HG02885 (cell line): Measurements from ENCODE around the gene NBR1.
"Not testable (repeated sequence)": the region's sequence is repeated elsewhere in the genome, so short reads cannot be mapped to it uniquely, and the experiment has no call there.

Source experiments
- ATAC-seq: cut with Tn5 transposase; IDR thresholded peaks from one replicate; pipeline ENCODE4 v1.9.1; 2021; ENCODE audit warnings: mild to moderate bottlenecking; ENCODE audit not compliant: unreplicated experiment, poor library complexity

Gene NBR1

GRCh38 chr17:43155666-43156065 lies 15.3 kb upstream of the NBR1 start:
- ATAC-seq: no peak

- ATAC-seq: not testable (repeated sequence)
Observed at GRCh38 chr17:43159232-43159631, 11.8 kb upstream of the NBR1 start.

- ATAC-seq: not testable (repeated sequence)
Observed at GRCh38 chr17:43159957-43160356, 11.1 kb upstream of the NBR1 start.

- ATAC-seq: not testable (repeated sequence)
Observed at GRCh38 chr17:43165971-43166370, 5.0 kb upstream of the NBR1 start.

- ATAC-seq: peak; percentile 30
Observed at GRCh38 chr17:43169561-43170139, 1.4 kb upstream of the NBR1 start.

GRCh38 chr17:43170140-43170765 lies 761 bp upstream of the NBR1 start:
- peak; percentile 67 for ATAC-seq

- no peak for ATAC-seq
Observed at GRCh38 chr17:43171586-43172487, 823 bp downstream of the NBR1 start.

- no peak for ATAC-seq
Observed at GRCh38 chr17:43175213-43176118, 4.5 kb downstream of the NBR1 start.

GRCh38 chr17:43176119-43176570 lies 5.1 kb downstream of the NBR1 start:
- ATAC-seq: no peak

GRCh38 chr17:43183921-43184320 lies 12.9 kb downstream of the NBR1 start:
- no peak for ATAC-seq

- ATAC-seq: not testable (repeated sequence)
Observed at GRCh38 chr17:43186656-43187055, 15.6 kb downstream of the NBR1 start.

- no peak for ATAC-seq
Observed at GRCh38 chr17:43193251-43193650, 22.2 kb downstream of the NBR1 start.

- ATAC-seq: no peak
Observed at GRCh38 chr17:43199633-43200032, 28.6 kb downstream of the NBR1 start.

- no peak for ATAC-seq
Observed at GRCh38 chr17:43200127-43200526, 29.1 kb downstream of the NBR1 start.

- not testable (repeated sequence) for ATAC-seq
Observed at GRCh38 chr17:43203013-43203412, 32.0 kb downstream of the NBR1 start.

- ATAC-seq: no peak
Observed at GRCh38 chr17:43210576-43210975, 39.6 kb downstream of the NBR1 start.

GRCh38 chr17:43211123-43211479 lies 40.1 kb downstream of the NBR1 start:
- ATAC-seq: no peak

- peak; percentile 77 for ATAC-seq
Observed at GRCh38 chr17:43211480-43212402, 40.7 kb downstream of the NBR1 start, which contains the start of gene TMEM106A. TSS of gene TMEM106A (plus strand) at chr17:43211875. CDS start at chr17:43213042, 1,167 bp downstream.
